PC-9 (cell line): ENCODE results near the gene MYRIP. TPM values are rescaled to one million over a fixed set of nuclear protein-coding genes. Genes with fewer than 3 reads are reported as not detected.

ENCODE experiments used
- BruUV-seq: library from RNA; stranded (reverse); fragments of 400-500 nt; replicated peaks from 2 replicates; lab custom pipeline; 2021; lab: Mats Ljungman, UMichigan
- CTCF ChIA-PET: fragments of 300-600 bp; sonication (Branson Sonifier 250); formaldehyde crosslinking; loops from one replicate; lab custom pipeline; 2022; ENCODE audit warnings: antibody characterized with exemption; lab: Charles Lee
- POLR2A ChIA-PET: fragments of 300-600 bp; sonication (Branson Sonifier 250); formaldehyde crosslinking; loops from one replicate; lab custom pipeline; 2022; ENCODE audit warnings: antibody characterized with exemption; ENCODE audit not compliant: unreplicated experiment; lab: Charles Lee
- DNase-seq, 2 experiments: peaks; one replicate each; pipeline versions ENCODE4 v3.0.0 to v3.0.0-alpha.2; 2015 to 2022; ENCODE audit warnings: mixed read lengths in 1 of 2
- H2AFZ ChIP-seq: fragments of 200-600 bp; sonication (generic); 2 replicates; pipeline ENCODE4 v1.8.1; 2017; ENCODE audit warnings: antibody characterized with exemption
- H3F3A ChIP-seq: fragments of 200-600 bp; sonication (generic); 2 replicates; pipeline ENCODE4 v1.8.1; 2017; ENCODE audit warnings: antibody characterized with exemption, mild to moderate bottlenecking, low read depth; ENCODE audit not compliant: insufficient read depth
- H3K27ac ChIP-seq: fragments of 200-600 bp; sonication (generic); 2 replicates; pipeline ENCODE4 v1.6.1; 2016; ENCODE audit warnings: mixed run types
- H3K27me3 ChIP-seq: fragments of 200-600 bp; sonication (generic); 2 replicates; pipeline ENCODE4 v1.6.1; 2016; ENCODE audit warnings: low read depth, mixed run types; ENCODE audit not compliant: insufficient read depth
- H3K36me3 ChIP-seq: fragments of 200-600 bp; sonication (generic); 2 replicates; pipeline ENCODE4 v1.6.1; 2016; ENCODE audit warnings: low read depth, mixed run types
- H3K4me1 ChIP-seq: fragments of 200-600 bp; sonication (generic); replicated peaks from 2 replicates; pipeline ENCODE4 v1.6.1; 2016; ENCODE audit warnings: mixed run types; ENCODE audit not compliant: insufficient read depth
- H3K4me2 ChIP-seq: fragments of 200-600 bp; sonication (generic); 2 replicates; pipeline ENCODE4 v1.6.1; 2017; ENCODE audit warnings: mixed run types
- H3K4me3 ChIP-seq: fragments of 200-600 bp; sonication (generic); 2 replicates; pipeline ENCODE4 v1.6.1; 2016; ENCODE audit warnings: mixed run types
- H3K79me2 ChIP-seq: fragments of 200-600 bp; sonication (generic); 2 replicates; pipeline ENCODE4 v1.6.1; 2017; ENCODE audit warnings: low read depth, mixed run types
- H3K9me2 ChIP-seq: fragments of 200-600 bp; sonication (generic); 2 replicates; pipeline ENCODE4 v1.8.1; 2017; ENCODE audit warnings: mild to moderate bottlenecking; ENCODE audit not compliant: insufficient read depth
- H3K9me3 ChIP-seq: fragments of 200-600 bp; sonication (generic); 2 replicates; pipeline ENCODE4 v1.8.1; 2016; ENCODE audit warnings: low read depth; ENCODE audit not compliant: insufficient read depth
- H4K20me1 ChIP-seq: fragments of 200-600 bp; sonication (generic); 2 replicates; pipeline ENCODE4 v1.8.1; 2017; ENCODE audit not compliant: insufficient read depth
- EZH2 ChIP-seq: fragments of 200-600 bp; sonication (generic); IDR thresholded peaks from 2 replicates; pipeline ENCODE4 v1.8.0; 2017; ENCODE audit warnings: antibody characterized with exemption, low read depth
- intact Hi-C: fragments of 100-400 bp; cut with micrococcal nuclease; formaldehyde crosslinking; loops from one replicate; pipeline ENCODE4 v1.10.0; 2022; ENCODE audit not compliant: unreplicated experiment
- total RNA-seq: library from RNA; stranded (reverse); gene quantifications from 2 replicates; pipeline ENCODE4 v1.2.3, GENCODE V29; 2021
- TF ChIP-seq, protein P1 (sequence below): fragments of 200-600 bp; sonication (generic); conservative IDR thresholded peaks from 2 replicates; pipeline ENCODE4 v1.6.1; 2017; ENCODE audit warnings: mixed run types, antibody characterized with exemption, mild to moderate bottlenecking, moderate library complexity

The MYRIP gene
- total RNA-seq, 1 experiment from 2014 or later, result not detected

DNA sequence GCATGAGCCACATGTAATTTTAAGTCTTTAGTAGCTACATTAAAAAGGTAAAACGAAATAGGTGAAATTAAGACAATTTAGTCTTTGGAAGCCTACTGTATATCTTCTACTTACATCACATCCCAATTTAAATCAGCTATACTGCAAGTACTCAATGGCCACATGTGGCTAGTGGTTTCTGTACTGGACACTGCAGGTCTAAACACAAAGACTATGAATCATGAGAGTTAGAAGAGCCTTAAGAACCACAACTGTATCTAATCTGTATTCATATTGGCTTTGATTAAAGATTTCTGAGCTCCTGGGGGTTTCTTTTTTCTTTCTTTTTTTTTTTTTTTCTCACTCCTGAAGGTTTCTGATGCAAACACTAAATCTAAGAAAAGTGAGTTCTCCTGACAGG, 497.8 kb downstream of the MYRIP start:
- Histone ChIP-seq H3F3A (no peaks in the 10 kb centered on the region), H3K9me3 (no peaks in the 10 kb centered on the region), H3K4me1 (peaks cover 15% of the 10 kb centered on the region; the same call in 1 of the 2 replicates), H3K9me2 (no peaks in the 10 kb centered on the region), H3K4me3 (no peak overlapping the region), H3K4me2 (no peak overlapping the region), H4K20me1 (no peaks in the 10 kb centered on the region), H3K36me3 (peaks cover 15% of the 10 kb centered on the region), H3K79me2 (peaks cover 18% of the 10 kb centered on the region), H3K27me3 (no peaks in the 10 kb centered on the region), H3K27ac (no peak overlapping the region), H2AFZ (no peak overlapping the region)
- no peak for DNase-seq
- TF ChIP-seq EZH2, result no peak
- TF ChIP-seq, protein P1, sequence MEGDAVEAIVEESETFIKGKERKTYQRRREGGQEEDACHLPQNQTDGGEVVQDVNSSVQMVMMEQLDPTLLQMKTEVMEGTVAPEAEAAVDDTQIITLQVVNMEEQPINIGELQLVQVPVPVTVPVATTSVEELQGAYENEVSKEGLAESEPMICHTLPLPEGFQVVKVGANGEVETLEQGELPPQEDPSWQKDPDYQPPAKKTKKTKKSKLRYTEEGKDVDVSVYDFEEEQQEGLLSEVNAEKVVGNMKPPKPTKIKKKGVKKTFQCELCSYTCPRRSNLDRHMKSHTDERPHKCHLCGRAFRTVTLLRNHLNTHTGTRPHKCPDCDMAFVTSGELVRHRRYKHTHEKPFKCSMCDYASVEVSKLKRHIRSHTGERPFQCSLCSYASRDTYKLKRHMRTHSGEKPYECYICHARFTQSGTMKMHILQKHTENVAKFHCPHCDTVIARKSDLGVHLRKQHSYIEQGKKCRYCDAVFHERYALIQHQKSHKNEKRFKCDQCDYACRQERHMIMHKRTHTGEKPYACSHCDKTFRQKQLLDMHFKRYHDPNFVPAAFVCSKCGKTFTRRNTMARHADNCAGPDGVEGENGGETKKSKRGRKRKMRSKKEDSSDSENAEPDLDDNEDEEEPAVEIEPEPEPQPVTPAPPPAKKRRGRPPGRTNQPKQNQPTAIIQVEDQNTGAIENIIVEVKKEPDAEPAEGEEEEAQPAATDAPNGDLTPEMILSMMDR, result no peak
- BruUV-seq, result no TSS peak
- CTCF ChIA-PET, result interaction anchor here (0.8 kb wide), 1 partner anchor 93 kb away, joined by 3 read pairs; no protein-coding TSS in a partner anchor
- POLR2A ChIA-PET, result interaction anchor here (0.7 kb wide), 1 partner anchor 60 kb away, joined by 9 read pairs; no protein-coding TSS in a partner anchor
- intact Hi-C loops, result no loop called here

DNA sequence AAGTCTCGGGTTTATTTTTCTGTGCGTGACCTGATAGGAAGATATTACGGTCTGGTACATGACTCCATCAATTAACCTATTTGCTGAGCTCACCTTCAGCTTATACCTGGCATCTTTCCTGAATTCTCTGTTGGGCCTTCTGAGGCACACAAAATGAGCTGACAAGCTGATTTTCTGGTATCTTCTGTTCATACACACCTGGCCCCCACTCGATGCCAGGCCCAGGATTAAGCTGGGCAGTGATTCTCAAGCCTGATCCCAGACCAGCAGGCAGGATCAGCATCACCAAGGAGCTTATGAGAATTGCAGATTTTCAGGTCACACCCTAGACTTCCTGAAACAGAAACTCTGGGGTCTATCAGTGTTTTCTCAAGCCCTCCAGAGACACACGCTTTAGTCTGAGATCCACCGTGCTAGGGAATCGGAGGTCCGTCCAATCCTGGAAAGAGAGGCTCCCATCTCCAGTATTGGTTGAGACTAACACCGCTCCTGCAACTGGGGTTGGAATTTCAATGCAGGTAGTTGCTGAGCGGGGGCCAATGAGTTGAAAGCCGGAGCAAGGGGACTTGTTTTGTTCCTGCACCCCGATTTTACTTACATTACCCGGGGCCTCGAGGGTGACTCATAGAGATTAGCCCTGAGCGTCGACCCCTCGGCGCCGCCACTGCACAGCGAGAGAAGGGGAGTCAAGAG, 499.5 kb downstream of the MYRIP start:
- Histone ChIP-seq H2AFZ (peak overlapping the region; percentile 93), H3K79me2 (peaks cover 18% of the 10 kb centered on the region), H3K4me2 (peak overlapping the region; percentile 80), H3K4me3 (peak overlapping the region; percentile 93), H4K20me1 (no peaks in the 10 kb centered on the region), H3F3A (no peaks in the 10 kb centered on the region), H3K27ac (no peak overlapping the region), H3K9me3 (no peaks in the 10 kb centered on the region), H3K9me2 (no peaks in the 10 kb centered on the region), H3K36me3 (peaks cover 17% of the 10 kb centered on the region), H3K27me3 (no peaks in the 10 kb centered on the region), H3K4me1 (peaks cover 15% of the 10 kb centered on the region; the same call in 1 of the 2 replicates)
- CTCF ChIA-PET, result interaction anchor here (0.6 to 1.4 kb wide), 2 partner anchors 10 to 117 kb away, joined by 6 to 9 read pairs; no protein-coding TSS in a partner anchor
- intact Hi-C loops, result loop anchor here (1.0 kb wide), 1 partner anchor 117 kb away; no protein-coding TSS in a partner anchor
- POLR2A ChIA-PET, result interaction anchor here (0.7 kb wide), 2 partner anchors 102 to 488 kb away, joined by 3 read pairs; no protein-coding TSS in a partner anchor
- DNase-seq, result no peak
- TF ChIP-seq EZH2, result no peak
- TF ChIP-seq, protein P1, result no peak
- BruUV-seq, result TSS peak; percentile 94

GRCh38 chr3:40309418-40309924, 500.1 kb downstream of the MYRIP start, which contains the start of gene EIF1B:
EIF1B (plus strand) TSS chr3:40309707; CDS start chr3:40309942, 235 bp downstream.
- Histone ChIP-seq H2AFZ (peak within 1 kb of the TSS; percentile 93), H3K4me3 (peak within 1 kb of the TSS; percentile 93), H3F3A (no peaks in the 10 kb centered on the region), H3K36me3 (peaks cover 17% of the 10 kb centered on the region), H3K9me3 (no peaks in the 10 kb centered on the region), H3K27ac (peak within 1 kb of the TSS; percentile 67), H3K79me2 (peaks cover 18% of the 10 kb centered on the region), H4K20me1 (no peaks in the 10 kb centered on the region), H3K27me3 (no peaks in the 10 kb centered on the region), H3K4me2 (peak within 1 kb of the TSS; percentile 83), H3K9me2 (no peaks in the 10 kb centered on the region), H3K4me1 (peaks cover 15% of the 10 kb centered on the region; the same call in 1 of the 2 replicates)
- CTCF ChIA-PET, result interaction anchor here (1.4 kb wide), 1 partner anchor 118 kb away, joined by 6 read pairs; no protein-coding TSS in a partner anchor
- DNase-seq, result peak; percentile 85 to 98
- POLR2A ChIA-PET, result interaction anchor here (0.7 kb wide), 2 partner anchors 103 to 488 kb away, joined by 3 read pairs; no protein-coding TSS in a partner anchor
- no TSS peak for BruUV-seq
- intact Hi-C loops, result loop anchor here (1.0 kb wide), 1 partner anchor 117 kb away; no protein-coding TSS in a partner anchor
- TF ChIP-seq EZH2, result no peak
- TF ChIP-seq, protein P1, result peak; percentile 79
